ENCODE measurements around the gene TBL2.

TBL2 gene

DNA sequence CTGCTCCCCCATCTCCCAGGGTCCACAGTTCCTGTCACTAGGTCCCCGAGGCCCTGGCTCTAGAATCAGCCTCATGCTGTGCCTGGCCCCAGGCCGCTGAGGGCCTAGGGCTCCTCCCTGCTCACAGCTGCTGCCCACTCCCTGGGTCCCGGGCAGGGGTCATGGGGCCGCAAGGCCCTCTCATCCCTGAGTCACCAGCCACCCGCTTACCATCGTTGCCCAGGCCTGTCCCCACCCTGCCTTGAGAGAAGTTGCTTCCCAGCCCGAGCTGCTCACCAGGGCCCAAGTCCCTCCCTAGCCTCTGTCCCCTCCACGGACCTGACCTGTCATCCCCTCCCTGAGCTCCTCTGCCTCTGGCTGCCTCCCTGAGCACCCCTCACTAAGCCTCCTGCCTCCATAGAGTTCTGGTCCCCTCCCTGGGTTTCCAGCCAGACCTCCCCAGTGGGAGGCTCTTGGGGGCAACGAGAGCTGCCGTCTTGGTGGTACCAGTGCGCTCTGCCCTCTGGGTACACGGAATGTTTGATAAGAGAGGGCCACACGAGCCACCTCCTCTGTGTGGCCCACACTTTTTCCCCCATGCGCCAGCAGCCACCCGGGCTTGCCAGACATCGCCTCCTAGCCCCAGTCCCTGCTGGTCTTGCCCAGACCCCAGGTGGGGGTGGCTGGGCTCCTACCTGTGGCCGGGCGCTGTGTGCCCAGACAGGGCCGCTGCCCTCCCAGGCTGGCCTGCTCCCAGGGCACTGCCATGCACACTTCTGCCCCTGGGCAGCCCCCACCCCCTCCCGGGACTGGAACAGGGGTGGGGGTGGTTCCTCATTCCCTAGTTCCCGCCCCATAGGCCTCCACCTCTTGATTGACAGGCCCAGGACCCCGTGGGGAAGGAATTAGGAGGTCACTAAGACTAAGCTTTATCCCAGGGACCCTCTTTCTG is 24.6 kb upstream of the TBL2 start:
- no peak overlapping the region for H3K4me3 ChIP-seq (ENCODE audit: low read length)
- no peak for TF ChIP-seq CTCF (conservative IDR thresholded peaks at IDR 0.05; ENCODE audit: low read depth, low read length)
- no peak for DNase-seq (ENCODE audit: low read depth)

GRCh38 chr7:73599916-73600315 is 21.5 kb upstream of the TBL2 start:
- no peak overlapping the region for H3K4me3 ChIP-seq (ENCODE audit: low read length)
- TF ChIP-seq CTCF (conservative IDR thresholded peaks at IDR 0.05; ENCODE audit: low read depth, low read length) = no peak
- DNase-seq (ENCODE audit: low read depth) = no peak

DNA sequence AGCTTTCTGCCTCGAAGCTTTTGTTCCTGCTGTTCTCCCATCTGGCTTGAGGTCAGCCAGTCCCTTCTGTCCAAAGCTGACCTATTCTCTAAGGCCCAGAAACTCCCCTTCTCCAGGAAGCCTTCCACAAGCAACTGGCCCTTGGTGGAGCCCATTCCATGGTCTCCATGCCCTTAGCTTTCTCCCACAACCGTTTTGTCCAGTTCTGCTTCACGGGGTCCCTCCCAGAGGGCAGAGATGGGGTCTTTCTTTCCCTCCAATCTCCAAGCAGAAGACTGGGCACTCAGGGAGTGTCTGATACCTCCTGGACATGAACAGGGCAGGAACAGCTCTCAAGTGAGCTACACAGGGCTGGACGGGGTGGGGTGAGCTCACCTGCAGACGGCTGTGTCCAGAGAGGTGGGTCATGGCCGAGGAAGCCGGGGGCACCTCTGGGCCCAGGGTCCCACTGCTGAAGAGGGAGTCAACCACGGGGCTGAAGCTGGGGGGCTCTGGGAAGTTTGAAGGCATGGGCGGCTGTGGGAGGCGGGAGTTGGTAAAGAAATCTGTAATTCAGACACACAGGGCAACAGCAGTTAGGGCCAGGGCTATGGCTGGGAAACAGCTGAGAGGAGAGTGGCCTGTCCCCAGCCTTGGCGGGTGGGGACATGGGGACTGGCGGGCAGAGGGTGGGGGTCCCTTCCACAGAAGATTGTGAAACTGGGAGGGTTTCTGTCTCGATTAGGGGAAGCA is 20.9 kb upstream of the TBL2 start:
- no peak for TF ChIP-seq CTCF (conservative IDR thresholded peaks at IDR 0.05; ENCODE audit: low read depth, low read length)
- H3K4me3 ChIP-seq (ENCODE audit: low read length) = no peak overlapping the region
- DNase-seq (ENCODE audit: low read depth) = no peak

DNA sequence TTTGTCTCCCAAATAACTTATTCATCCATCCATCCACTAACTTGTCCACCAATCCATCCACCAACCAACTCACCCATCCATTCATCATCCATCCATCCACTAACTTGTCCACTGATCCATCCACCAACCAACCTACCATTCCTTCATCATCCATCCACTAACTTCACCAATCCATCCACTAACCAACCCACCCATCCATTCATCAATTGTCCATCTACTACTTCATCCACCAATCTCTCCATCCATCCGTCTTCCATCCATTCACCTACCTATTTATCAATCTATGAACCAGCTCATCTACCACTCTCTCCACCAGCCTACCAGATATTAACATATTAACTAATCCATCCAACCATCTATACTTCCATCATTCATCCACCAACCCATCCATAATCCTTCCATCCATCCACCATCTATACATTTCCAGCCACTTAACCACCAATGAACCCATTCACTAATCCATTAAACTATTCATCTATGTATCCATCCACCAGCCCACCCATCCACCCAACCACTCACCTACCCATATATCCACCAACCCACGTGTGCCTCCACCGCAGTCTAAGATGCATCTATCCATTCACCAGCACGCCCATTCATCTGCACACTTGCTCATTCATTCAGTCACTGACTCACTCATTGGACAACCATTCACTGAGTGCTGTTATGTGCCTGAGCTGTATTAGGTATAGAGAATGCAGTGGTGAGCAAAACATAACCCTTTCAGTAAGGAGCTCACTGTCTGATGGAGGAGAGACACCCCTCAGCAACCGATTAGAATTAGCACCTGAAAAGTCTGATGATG is 19.8 kb upstream of the TBL2 start:
- DNase-seq (ENCODE audit: low read depth) = no peak
- no peak for TF ChIP-seq CTCF (conservative IDR thresholded peaks at IDR 0.05; ENCODE audit: low read depth, low read length)
- H3K4me3 ChIP-seq (ENCODE audit: low read length) = no peak overlapping the region

- no peak for TF ChIP-seq CTCF (conservative IDR thresholded peaks at IDR 0.05; ENCODE audit: low read depth, low read length)
- no peak overlapping the region for H3K4me3 ChIP-seq (ENCODE audit: low read length)
- DNase-seq (ENCODE audit: low read depth) = no peak
Observed at GRCh38 chr7:73596191-73597065, 18.0 kb upstream of the TBL2 start.

DNA sequence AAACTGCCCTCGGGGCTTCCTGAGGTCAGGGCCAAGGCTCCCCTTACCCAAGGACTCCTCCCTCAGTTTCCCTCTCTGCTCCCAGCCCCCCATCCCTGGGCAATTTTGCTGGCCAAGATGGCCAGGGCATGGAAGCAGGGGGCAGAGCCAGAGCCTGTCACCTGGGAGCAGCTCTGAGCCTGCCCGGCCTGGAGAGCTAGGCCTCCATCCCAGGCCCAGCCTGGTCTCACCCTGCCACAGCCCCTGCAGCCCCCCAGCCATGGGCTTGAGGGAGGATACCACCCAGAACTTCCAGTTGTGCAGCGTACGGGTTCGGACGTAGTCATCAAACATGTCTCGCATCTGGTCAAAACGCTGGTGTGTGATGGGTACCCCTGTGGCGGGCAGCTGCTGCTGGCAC is 17.0 kb upstream of the TBL2 start:
- DNase-seq (ENCODE audit: low read depth) = no peak
- no peak for TF ChIP-seq CTCF (conservative IDR thresholded peaks at IDR 0.05; ENCODE audit: low read depth, low read length)

More for the DNA sequence above, 17.0 kb upstream of the TBL2 start:
- H3K4me3 ChIP-seq (ENCODE audit: low read length) = no peak overlapping the region

Data from retinal pigment epithelial cell (primary cell).